ENCODE measurements around the gene NISCH. TPM values are rescaled to one million over a fixed set of nuclear protein-coding genes. Genes with fewer than 3 reads are reported as not detected.

Gene NISCH
- total RNA-seq, 1 experiment from 2014 or later, result 60.4 TPM

DNA sequence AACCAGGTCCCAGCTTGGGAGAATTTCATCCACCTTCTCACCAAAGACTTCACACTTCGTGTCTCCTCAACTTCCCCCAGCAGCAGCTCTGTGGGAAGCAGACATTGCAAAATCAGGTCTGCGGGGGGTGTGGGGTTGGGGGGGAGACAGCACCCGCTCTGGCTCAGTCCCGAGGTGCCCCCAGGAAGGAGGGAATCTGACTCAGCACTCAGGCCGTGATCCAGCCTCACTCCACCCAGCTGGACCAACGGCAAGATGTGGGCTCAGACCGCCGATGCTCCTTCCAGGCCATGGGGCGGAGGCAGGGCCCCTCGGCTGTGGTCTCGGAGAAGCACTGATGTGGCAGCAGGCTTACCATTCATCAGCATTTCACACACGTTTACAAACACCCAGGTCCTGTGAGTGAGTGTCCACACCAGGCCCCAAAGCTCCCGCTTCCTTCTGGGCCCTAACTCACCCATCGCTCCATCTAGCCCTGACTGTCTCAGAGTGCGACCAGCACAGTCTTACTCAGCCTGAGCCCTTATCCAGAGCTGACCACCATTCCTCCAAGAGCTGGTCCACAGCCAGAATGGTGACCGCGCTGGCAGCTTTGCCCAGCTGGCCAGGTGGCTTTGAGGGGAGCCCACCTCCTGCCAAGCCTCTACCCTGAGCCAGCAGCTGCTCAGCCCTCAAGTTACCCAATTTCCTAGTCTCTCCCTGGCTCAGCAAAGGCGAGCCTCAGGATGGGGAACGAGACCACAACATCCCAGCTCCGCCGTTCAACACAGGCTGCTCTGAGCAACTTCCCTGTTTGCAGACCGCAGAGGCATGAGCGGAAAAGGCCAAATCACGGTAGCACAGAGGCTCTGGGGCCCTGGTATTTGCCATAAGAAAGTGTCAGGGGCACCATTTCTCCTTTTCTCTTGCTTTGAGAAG lies 43.0 kb downstream of the NISCH start:
- Histone ChIP-seq H3K27ac (ENCODE audit: low read length) (no peak overlapping the region), H3K4me1 (ENCODE audit: insufficient read depth, low read length) (no peaks in the 10 kb centered on the region), H3K9me2 (replicated peaks; ENCODE audit: low read length) (no peaks in the 10 kb centered on the region), H3K27me3 (ENCODE audit: low read length) (no peaks in the 10 kb centered on the region), H4K20me1 (ENCODE audit: low read length) (no peaks in the 10 kb centered on the region), H2AFZ (ENCODE audit: low read length) (no peak overlapping the region), H3K4me3 (ENCODE audit: low read length) (no peak overlapping the region), H3K79me2 (ENCODE audit: low read length) (no peaks in the 10 kb centered on the region), H3F3A (ENCODE audit: low read length, unreplicated experiment) (no peaks in the 10 kb centered on the region), H3K36me3 (ENCODE audit: low read depth, low read length) (no peaks in the 10 kb centered on the region), H3K9me3 (ENCODE audit: low read length) (no peaks in the 10 kb centered on the region), H3K4me2 (ENCODE audit: low read length) (no peak overlapping the region), H3K9ac (ENCODE audit: low read length) (no peak overlapping the region)
- no peak for ATAC-seq
- DNase-seq, result no peak
- intact Hi-C loops (cut with micrococcal nuclease), result no loop called here
- ChIA-PET POLR2A (ENCODE audit: unreplicated experiment) (no interaction called here), CTCF (no interaction called here)
- TF ChIP-seq EZH2phosphoT487 (IDR thresholded peaks at IDR 0.05; ENCODE audit: borderline replicate concordance, low read length), result no peak
- no peak for TF ChIP-seq EZH2 (IDR thresholded peaks at IDR 0.05; ENCODE audit: low read length, unreplicated experiment)
- TF ChIP-seq, protein P1, sequence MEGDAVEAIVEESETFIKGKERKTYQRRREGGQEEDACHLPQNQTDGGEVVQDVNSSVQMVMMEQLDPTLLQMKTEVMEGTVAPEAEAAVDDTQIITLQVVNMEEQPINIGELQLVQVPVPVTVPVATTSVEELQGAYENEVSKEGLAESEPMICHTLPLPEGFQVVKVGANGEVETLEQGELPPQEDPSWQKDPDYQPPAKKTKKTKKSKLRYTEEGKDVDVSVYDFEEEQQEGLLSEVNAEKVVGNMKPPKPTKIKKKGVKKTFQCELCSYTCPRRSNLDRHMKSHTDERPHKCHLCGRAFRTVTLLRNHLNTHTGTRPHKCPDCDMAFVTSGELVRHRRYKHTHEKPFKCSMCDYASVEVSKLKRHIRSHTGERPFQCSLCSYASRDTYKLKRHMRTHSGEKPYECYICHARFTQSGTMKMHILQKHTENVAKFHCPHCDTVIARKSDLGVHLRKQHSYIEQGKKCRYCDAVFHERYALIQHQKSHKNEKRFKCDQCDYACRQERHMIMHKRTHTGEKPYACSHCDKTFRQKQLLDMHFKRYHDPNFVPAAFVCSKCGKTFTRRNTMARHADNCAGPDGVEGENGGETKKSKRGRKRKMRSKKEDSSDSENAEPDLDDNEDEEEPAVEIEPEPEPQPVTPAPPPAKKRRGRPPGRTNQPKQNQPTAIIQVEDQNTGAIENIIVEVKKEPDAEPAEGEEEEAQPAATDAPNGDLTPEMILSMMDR (conservative IDR thresholded peaks at IDR 0.05; ENCODE audit: low read depth, low read length), result no peak
- no TSS peak for BruUV-seq (replicated peaks)

DNA sequence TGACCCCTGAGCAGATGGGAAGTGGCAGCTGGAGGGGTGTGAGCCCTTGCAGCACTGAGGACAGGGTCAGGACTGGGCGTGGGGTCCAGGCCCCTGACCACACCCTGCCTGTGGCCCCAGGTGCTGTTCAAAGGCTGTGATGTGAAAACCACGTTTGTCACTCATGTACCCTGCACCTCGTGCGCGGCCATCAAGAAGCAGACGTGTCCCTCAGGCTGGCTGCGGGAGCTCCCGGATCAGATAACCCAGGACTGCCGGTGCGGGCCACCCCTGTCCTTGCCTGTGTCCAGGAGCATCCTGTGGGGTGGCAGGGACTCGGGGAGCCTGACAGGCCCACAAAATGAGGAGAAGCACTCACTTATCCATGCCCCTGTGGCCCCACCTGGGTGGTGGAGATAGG lies 45.6 kb downstream of the NISCH start:
- intact Hi-C loops (cut with micrococcal nuclease), result no loop called here
- DNase-seq (no peak), ATAC-seq (no peak)
- Histone ChIP-seq H3K4me1 (ENCODE audit: insufficient read depth, low read length) (no peaks in the 10 kb centered on the region), H3K36me3 (ENCODE audit: low read depth, low read length) (no peaks in the 10 kb centered on the region), H3K9me3 (ENCODE audit: low read length) (no peaks in the 10 kb centered on the region), H2AFZ (ENCODE audit: low read length) (no peak overlapping the region), H3K9me2 (replicated peaks; ENCODE audit: low read length) (no peaks in the 10 kb centered on the region), H3K27ac (ENCODE audit: low read length) (no peak overlapping the region), H3K27me3 (ENCODE audit: low read length) (no peaks in the 10 kb centered on the region), H3K4me3 (ENCODE audit: low read length) (no peak overlapping the region), H3K9ac (ENCODE audit: low read length) (no peak overlapping the region), H4K20me1 (ENCODE audit: low read length) (no peaks in the 10 kb centered on the region), H3K4me2 (ENCODE audit: low read length) (no peak overlapping the region), H3F3A (ENCODE audit: low read length, unreplicated experiment) (no peaks in the 10 kb centered on the region), H3K79me2 (ENCODE audit: low read length) (no peaks in the 10 kb centered on the region)
- CTCF ChIA-PET, result no interaction called here
- no TSS peak for BruUV-seq (replicated peaks)
- POLR2A ChIA-PET (ENCODE audit: unreplicated experiment), result no interaction called here
- TF ChIP-seq, protein P1 (conservative IDR thresholded peaks at IDR 0.05; ENCODE audit: low read depth, low read length), result no peak
- TF ChIP-seq EZH2phosphoT487 (IDR thresholded peaks at IDR 0.05; ENCODE audit: borderline replicate concordance, low read length), result no peak

DNA sequence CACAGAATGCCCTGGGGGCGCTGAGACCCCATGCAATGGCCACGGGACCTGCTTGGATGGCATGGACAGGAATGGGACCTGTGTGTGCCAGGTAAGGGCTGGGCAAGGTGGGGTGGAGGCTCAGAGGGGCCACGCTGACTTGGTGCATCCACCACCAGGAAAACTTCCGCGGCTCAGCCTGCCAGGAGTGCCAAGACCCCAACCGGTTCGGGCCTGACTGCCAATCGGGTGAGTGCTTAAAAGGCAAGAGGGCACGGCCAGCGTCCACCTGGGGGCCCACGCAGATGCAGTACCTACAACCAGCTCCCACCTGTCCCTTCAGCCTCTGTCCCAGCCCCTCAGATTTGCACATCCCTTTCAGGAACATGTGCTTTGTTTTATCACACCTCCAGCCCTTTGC lies 46.6 kb downstream of the NISCH start:
- no peak for DNase-seq

More for the DNA sequence above, 46.6 kb downstream of the NISCH start:
- H3K9me2 ChIP-seq (replicated peaks; ENCODE audit: low read length), result no peaks in the 10 kb centered on the region
- H3F3A ChIP-seq (ENCODE audit: low read length, unreplicated experiment), result no peaks in the 10 kb centered on the region
- H3K36me3 ChIP-seq (ENCODE audit: low read depth, low read length), result no peaks in the 10 kb centered on the region
- BruUV-seq (replicated peaks), result no TSS peak
- CTCF ChIA-PET, result interaction anchor here (0.5 kb wide), 1 partner anchor 90 kb away, joined by 5 read pairs; no protein-coding TSS in a partner anchor
- no peak overlapping the region for H3K9ac ChIP-seq (ENCODE audit: low read length)
- POLR2A ChIA-PET (ENCODE audit: unreplicated experiment), result no interaction called here
- no peaks in the 10 kb centered on the region for H3K9me3 ChIP-seq (ENCODE audit: low read length)
- no peak overlapping the region for H2AFZ ChIP-seq (ENCODE audit: low read length)
- no peak overlapping the region for H3K4me3 ChIP-seq (ENCODE audit: low read length)
- no peak overlapping the region for H3K27ac ChIP-seq (ENCODE audit: low read length)
- no peaks in the 10 kb centered on the region for H3K79me2 ChIP-seq (ENCODE audit: low read length)
- TF ChIP-seq EZH2 (IDR thresholded peaks at IDR 0.05; ENCODE audit: low read length, unreplicated experiment), result no peak
- TF ChIP-seq, protein P1 (conservative IDR thresholded peaks at IDR 0.05; ENCODE audit: low read depth, low read length), result no peak
- no peak for TF ChIP-seq EZH2phosphoT487 (IDR thresholded peaks at IDR 0.05; ENCODE audit: borderline replicate concordance, low read length)
- no peaks in the 10 kb centered on the region for H4K20me1 ChIP-seq (ENCODE audit: low read length)
- intact Hi-C loops (cut with micrococcal nuclease), result no loop called here
- H3K27me3 ChIP-seq (ENCODE audit: low read length), result no peaks in the 10 kb centered on the region
- peaks cover 4% of the 10 kb centered on the region; the same call in 1 of the 2 replicates for H3K4me1 ChIP-seq (ENCODE audit: insufficient read depth, low read length)
- no peak for ATAC-seq
- H3K4me2 ChIP-seq (ENCODE audit: low read length), result no peak overlapping the region

All from PC-3 (cell line).